GM18858 (cell line): Measurements from ENCODE around the gene ZIC4.

ENCODE experiments used
- ATAC-seq: cut with Tn5 transposase; IDR thresholded peaks from one replicate; pipeline ENCODE4 v1.9.1; 2021; ENCODE audit not compliant: unreplicated experiment

ZIC4 gene

GRCh38 chr3:147405231-147406027, 914 bp downstream of the ZIC4 start:
- ATAC-seq = no peak

GRCh38 chr3:147404800-147405230, 1.5 kb downstream of the ZIC4 start:
- no peak for ATAC-seq

- no peak for ATAC-seq
These were observed 2.1 kb downstream of the ZIC4 start for GRCh38 chr3:147404000-147404799.

- no peak for ATAC-seq
These were observed 2.8 kb downstream of the ZIC4 start for GRCh38 chr3:147403511-147403910.

- ATAC-seq = no peak
These were observed 4.2 kb downstream of the ZIC4 start for GRCh38 chr3:147402159-147402558.

GRCh38 chr3:147401421-147401820, 4.9 kb downstream of the ZIC4 start:
- ATAC-seq = no peak

GRCh38 chr3:147400999-147401398, 5.3 kb downstream of the ZIC4 start:
- ATAC-seq = no peak

- no peak for ATAC-seq
These were observed 6.2 kb downstream of the ZIC4 start for GRCh38 chr3:147400111-147400510.

- ATAC-seq = no peak
These were observed 7.4 kb downstream of the ZIC4 start for GRCh38 chr3:147398813-147399534.

GRCh38 chr3:147397875-147398812, 8.2 kb downstream of the ZIC4 start:
- no peak for ATAC-seq

- no peak for ATAC-seq
These were observed 9.0 kb downstream of the ZIC4 start for GRCh38 chr3:147397155-147397874.

GRCh38 chr3:147396712-147397046, 9.7 kb downstream of the ZIC4 start:
- no peak for ATAC-seq

GRCh38 chr3:147395899-147396711, 10.2 kb downstream of the ZIC4 start:
- no peak for ATAC-seq

- ATAC-seq = no peak
These were observed 11.5 kb downstream of the ZIC4 start for GRCh38 chr3:147394884-147395225.

- no peak for ATAC-seq
These were observed 12.1 kb downstream of the ZIC4 start for GRCh38 chr3:147393943-147394883.

GRCh38 chr3:147393261-147393942, 12.9 kb downstream of the ZIC4 start:
- ATAC-seq = no peak

GRCh38 chr3:147392625-147392946, 13.8 kb downstream of the ZIC4 start:
- ATAC-seq = no peak
